Hepatic stellate cell (primary cell): ENCODE results near the gene LYSMD1.
"Not testable (repeated sequence)": the region's sequence is repeated elsewhere in the genome, so short reads cannot be mapped to it uniquely, and the experiment has no call there.

Experiments used
- DNase-seq: peaks from one replicate; pipeline ENCODE4 v3.0.0; 2011; ENCODE audit warnings: low spot score

LYSMD1 gene

GRCh38 chr1:151165738-151166504 lies at the start of gene LYSMD1, which contains the start of gene SCNM1:
Gene LYSMD1 (minus strand): TSS chr1:151165902. CDS start chr1:151165258, 644 bp downstream.
Gene SCNM1 (plus strand): TSS chr1:151166144. CDS start chr1:151166153, 9 bp downstream.
- peak; percentile 96 for DNase-seq

GRCh38 chr1:151213560-151213959 lies 47.9 kb upstream of the LYSMD1 start:
- no peak for DNase-seq

GRCh38 chr1:151211972-151212705 lies 46.4 kb upstream of the LYSMD1 start:
- no peak for DNase-seq

- no peak for DNase-seq
Observed at GRCh38 chr1:151210830-151211229, 45.1 kb upstream of the LYSMD1 start.

GRCh38 chr1:151205381-151205965 lies 39.8 kb upstream of the LYSMD1 start:
- not testable (repeated sequence) for DNase-seq

- DNase-seq: peak; percentile 69
Observed at GRCh38 chr1:151199873-151200581, 34.3 kb upstream of the LYSMD1 start.

GRCh38 chr1:151198254-151199127 lies 32.8 kb upstream of the LYSMD1 start, which contains the start of gene PIP5K1A:
Gene PIP5K1A (plus strand): TSS chr1:151198552. CDS start chr1:151198997, 445 bp downstream.
- DNase-seq: peak; percentile 100

GRCh38 chr1:151197863-151198253 lies 32.2 kb upstream of the LYSMD1 start:
- DNase-seq: no peak

- DNase-seq: peak; percentile 64
Observed at GRCh38 chr1:151196292-151196800, 30.6 kb upstream of the LYSMD1 start.

- DNase-seq: peak; percentile 80
Observed at GRCh38 chr1:151194894-151195594, 29.3 kb upstream of the LYSMD1 start.

- DNase-seq: no peak
Observed at GRCh38 chr1:151193856-151194255, 28.2 kb upstream of the LYSMD1 start.

GRCh38 chr1:151193304-151193703 lies 27.6 kb upstream of the LYSMD1 start:
- no peak for DNase-seq

GRCh38 chr1:151192047-151192446 lies 26.3 kb upstream of the LYSMD1 start:
- no peak for DNase-seq

GRCh38 chr1:151189637-151190445 lies 24.1 kb upstream of the LYSMD1 start, which contains the start of gene VPS72:
Gene VPS72 (minus strand): TSS chr1:151190197. CDS start chr1:151190121, 76 bp downstream.
- DNase-seq: peak; percentile 89

GRCh38 chr1:151188667-151189066 lies 23.0 kb upstream of the LYSMD1 start:
- DNase-seq: not testable (repeated sequence)

GRCh38 chr1:151187205-151187604 lies 21.5 kb upstream of the LYSMD1 start:
- DNase-seq: no peak

GRCh38 chr1:151184211-151184610 lies 18.5 kb upstream of the LYSMD1 start:
- no peak for DNase-seq

- no peak for DNase-seq
Observed at GRCh38 chr1:151176514-151177045, 10.9 kb upstream of the LYSMD1 start.

GRCh38 chr1:151175863-151176262 lies 10.2 kb upstream of the LYSMD1 start, which contains the start of gene TMOD4:
Gene TMOD4 (minus strand): TSS chr1:151175981. CDS start chr1:151174875, 1,106 bp downstream.
- no peak for DNase-seq
